PC-3 (cell line): ENCODE results near the gene LRWD1. TPM values are rescaled to one million over a fixed set of nuclear protein-coding genes. Genes with fewer than 3 reads are reported as not detected.

Experiments
- ATAC-seq: fragments of 200-7000 bp; cut with Tn5 transposase; 2 replicates; pipeline ENCODE4 v1.9.1; 2020; ENCODE audit warnings: mild to moderate bottlenecking, moderate library complexity
- BruUV-seq: library from RNA; stranded (reverse); fragments of 400-500 nt; replicated peaks from 2 replicates; lab custom pipeline; 2021; lab: Mats Ljungman, UMichigan
- CTCF ChIA-PET: fragments of 300-600 bp; sonication (Branson Sonifier 250); formaldehyde crosslinking; loops from one replicate; lab custom pipeline; 2022; ENCODE audit warnings: antibody characterized with exemption; lab: Charles Lee
- POLR2A ChIA-PET: fragments of 300-600 bp; sonication (Branson Sonifier 250); formaldehyde crosslinking; loops from one replicate; lab custom pipeline; 2022; ENCODE audit warnings: antibody characterized with exemption; ENCODE audit not compliant: unreplicated experiment; lab: Charles Lee
- DNase-seq: peaks from one replicate; pipeline ENCODE4 v3.0.0-alpha.2; 2015
- H2AFZ ChIP-seq: fragments of 300-600 bp; sonication (generic); 2 replicates; pipeline ENCODE4 v1.6.0; 2016; ENCODE audit warnings: antibody characterized with exemption, low read length
- H3F3A ChIP-seq: fragments of 300-600 bp; sonication (generic); one replicate; pipeline ENCODE4 v1.6.0; 2017; ENCODE audit warnings: antibody characterized with exemption, low read length, control low read depth, mild to moderate bottlenecking; ENCODE audit not compliant: unreplicated experiment
- H3K27ac ChIP-seq: fragments of 300-600 bp; sonication (generic); 2 replicates; pipeline ENCODE4 v1.5.1; 2016; ENCODE audit warnings: mild to moderate bottlenecking, low read length
- H3K27me3 ChIP-seq: fragments of 300-600 bp; sonication (generic); 2 replicates; pipeline ENCODE4 v1.6.1; 2016; ENCODE audit warnings: low read length, mixed read lengths
- H3K36me3 ChIP-seq: fragments of 300-600 bp; sonication (generic); 2 replicates; pipeline ENCODE4 v1.6.1; 2016; ENCODE audit warnings: low read depth, mixed run types, low read length, mixed read lengths
- H3K4me1 ChIP-seq: fragments of 300-600 bp; sonication (generic); 2 replicates; pipeline ENCODE4 v1.5.1; 2016; ENCODE audit warnings: low read length; ENCODE audit not compliant: insufficient read depth
- H3K4me2 ChIP-seq: fragments of 300-600 bp; sonication (generic); 2 replicates; pipeline ENCODE4 v1.6.0; 2016; ENCODE audit warnings: low read length
- H3K4me3 ChIP-seq: fragments of 300-600 bp; sonication (generic); 2 replicates; pipeline ENCODE4 v1.5.1; 2016; ENCODE audit warnings: mild to moderate bottlenecking, low read length, mixed read lengths
- H3K79me2 ChIP-seq: fragments of 300-600 bp; sonication (generic); 2 replicates; pipeline ENCODE4 v1.6.1; 2017; ENCODE audit warnings: low read length, mixed read lengths
- H3K9ac ChIP-seq: fragments of 300-600 bp; sonication (generic); 2 replicates; pipeline ENCODE4 v1.6.0; 2016; ENCODE audit warnings: mild to moderate bottlenecking, low read length
- H3K9me2 ChIP-seq: fragments of 300-600 bp; sonication (generic); replicated peaks from 2 replicates; pipeline ENCODE4 v1.6.1; 2016; ENCODE audit warnings: mixed run types, low read length, mixed read lengths
- H3K9me3 ChIP-seq: fragments of 300-600 bp; sonication (generic); 2 replicates; pipeline ENCODE4 v1.6.1; 2016; ENCODE audit warnings: low read length, mixed read lengths
- H4K20me1 ChIP-seq: fragments of 300-600 bp; sonication (generic); 2 replicates; pipeline ENCODE4 v1.6.1; 2016; ENCODE audit warnings: low read length, mixed read lengths
- EZH2 ChIP-seq: fragments of 300-600 bp; sonication (generic); IDR thresholded peaks from one replicate; pipeline ENCODE4 v1.6.1; 2017; ENCODE audit warnings: antibody characterized with exemption, mild to moderate bottlenecking, low read length; ENCODE audit not compliant: unreplicated experiment
- EZH2phosphoT487 ChIP-seq: fragments of 300-600 bp; sonication (generic); IDR thresholded peaks from 2 replicates; pipeline ENCODE4 v1.6.1; 2018; ENCODE audit warnings: mild to moderate bottlenecking, antibody characterized with exemption, low read length, borderline replicate concordance
- intact Hi-C: fragments of 100-400 bp; cut with micrococcal nuclease; formaldehyde crosslinking; loops from 2 replicates; pipeline ENCODE4 v1.9.0; 2023
- total RNA-seq: library from RNA; depleted of rRNA; stranded (reverse); fragments of >200 nt; gene quantifications from 2 replicates; pipeline ENCODE4 v1.2.3, GENCODE V29; 2014
- TF ChIP-seq, protein P1 (sequence below): fragments of 300-600 bp; sonication (generic); conservative IDR thresholded peaks from 2 replicates; pipeline ENCODE4 v1.5.1; 2017; ENCODE audit warnings: antibody characterized with exemption, low read depth, mild to moderate bottlenecking, low read length

LRWD1 gene
- total RNA-seq, 1 experiment from 2014 or later = 41.8 TPM

DNA sequence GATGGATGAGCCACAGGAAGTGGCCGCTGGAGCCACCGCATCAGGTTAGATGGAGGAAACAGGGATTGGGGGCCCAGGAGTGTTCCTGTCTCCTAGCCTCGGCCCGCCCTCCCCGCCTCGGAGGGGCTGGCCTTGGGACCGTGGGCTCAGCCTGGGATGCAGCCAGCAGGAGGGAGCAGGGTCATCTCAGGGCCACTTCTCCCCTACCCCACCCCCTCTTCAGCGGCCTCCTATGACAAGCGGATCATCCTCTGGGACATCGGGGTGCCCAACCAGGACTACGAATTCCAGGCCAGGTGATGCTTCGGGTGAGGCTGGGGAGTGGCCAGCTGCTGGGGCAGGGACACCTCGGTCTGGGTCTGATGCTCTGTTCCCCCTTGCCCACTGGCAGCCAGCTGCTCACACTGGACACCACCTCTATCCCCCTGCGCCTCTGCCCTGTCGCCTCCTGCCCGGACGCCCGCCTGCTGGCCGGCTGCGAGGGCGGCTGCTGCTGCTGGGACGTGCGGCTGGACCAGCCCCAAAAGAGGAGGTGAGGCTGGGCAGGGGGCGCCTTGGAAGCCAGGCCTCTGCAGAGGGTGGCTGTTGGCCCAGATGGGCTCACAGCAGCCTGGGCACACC, 4.7 kb downstream of the LRWD1 start:
- H3K4me1 ChIP-seq = peaks cover 6% of the 10 kb centered on the region; the same call in 1 of the 2 replicates
- ChIA-PET CTCF (no interaction called here), POLR2A (no interaction called here)
- no peak overlapping the region for H3K4me3 ChIP-seq
- H2AFZ ChIP-seq = no peak overlapping the region
- H3K79me2 ChIP-seq = peaks cover 12% of the 10 kb centered on the region
- no peak overlapping the region for H3K9ac ChIP-seq
- H3K9me3 ChIP-seq = no peaks in the 10 kb centered on the region
- no peak overlapping the region for H3K4me2 ChIP-seq
- BruUV-seq = no TSS peak
- ATAC-seq (no peak), DNase-seq (no peak)
- no peaks in the 10 kb centered on the region; the same call in 1 of the 2 replicates for H3K36me3 ChIP-seq
- no peaks in the 10 kb centered on the region for H3K27me3 ChIP-seq
- H3F3A ChIP-seq = no peaks in the 10 kb centered on the region
- intact Hi-C loops = no loop called here
- no peak for TF ChIP-seq EZH2
- TF ChIP-seq, protein P1, sequence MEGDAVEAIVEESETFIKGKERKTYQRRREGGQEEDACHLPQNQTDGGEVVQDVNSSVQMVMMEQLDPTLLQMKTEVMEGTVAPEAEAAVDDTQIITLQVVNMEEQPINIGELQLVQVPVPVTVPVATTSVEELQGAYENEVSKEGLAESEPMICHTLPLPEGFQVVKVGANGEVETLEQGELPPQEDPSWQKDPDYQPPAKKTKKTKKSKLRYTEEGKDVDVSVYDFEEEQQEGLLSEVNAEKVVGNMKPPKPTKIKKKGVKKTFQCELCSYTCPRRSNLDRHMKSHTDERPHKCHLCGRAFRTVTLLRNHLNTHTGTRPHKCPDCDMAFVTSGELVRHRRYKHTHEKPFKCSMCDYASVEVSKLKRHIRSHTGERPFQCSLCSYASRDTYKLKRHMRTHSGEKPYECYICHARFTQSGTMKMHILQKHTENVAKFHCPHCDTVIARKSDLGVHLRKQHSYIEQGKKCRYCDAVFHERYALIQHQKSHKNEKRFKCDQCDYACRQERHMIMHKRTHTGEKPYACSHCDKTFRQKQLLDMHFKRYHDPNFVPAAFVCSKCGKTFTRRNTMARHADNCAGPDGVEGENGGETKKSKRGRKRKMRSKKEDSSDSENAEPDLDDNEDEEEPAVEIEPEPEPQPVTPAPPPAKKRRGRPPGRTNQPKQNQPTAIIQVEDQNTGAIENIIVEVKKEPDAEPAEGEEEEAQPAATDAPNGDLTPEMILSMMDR = no peak
- no peak for TF ChIP-seq EZH2phosphoT487
- H4K20me1 ChIP-seq = no peaks in the 10 kb centered on the region
- no peaks in the 10 kb centered on the region for H3K9me2 ChIP-seq
- H3K27ac ChIP-seq = no peak overlapping the region

DNA sequence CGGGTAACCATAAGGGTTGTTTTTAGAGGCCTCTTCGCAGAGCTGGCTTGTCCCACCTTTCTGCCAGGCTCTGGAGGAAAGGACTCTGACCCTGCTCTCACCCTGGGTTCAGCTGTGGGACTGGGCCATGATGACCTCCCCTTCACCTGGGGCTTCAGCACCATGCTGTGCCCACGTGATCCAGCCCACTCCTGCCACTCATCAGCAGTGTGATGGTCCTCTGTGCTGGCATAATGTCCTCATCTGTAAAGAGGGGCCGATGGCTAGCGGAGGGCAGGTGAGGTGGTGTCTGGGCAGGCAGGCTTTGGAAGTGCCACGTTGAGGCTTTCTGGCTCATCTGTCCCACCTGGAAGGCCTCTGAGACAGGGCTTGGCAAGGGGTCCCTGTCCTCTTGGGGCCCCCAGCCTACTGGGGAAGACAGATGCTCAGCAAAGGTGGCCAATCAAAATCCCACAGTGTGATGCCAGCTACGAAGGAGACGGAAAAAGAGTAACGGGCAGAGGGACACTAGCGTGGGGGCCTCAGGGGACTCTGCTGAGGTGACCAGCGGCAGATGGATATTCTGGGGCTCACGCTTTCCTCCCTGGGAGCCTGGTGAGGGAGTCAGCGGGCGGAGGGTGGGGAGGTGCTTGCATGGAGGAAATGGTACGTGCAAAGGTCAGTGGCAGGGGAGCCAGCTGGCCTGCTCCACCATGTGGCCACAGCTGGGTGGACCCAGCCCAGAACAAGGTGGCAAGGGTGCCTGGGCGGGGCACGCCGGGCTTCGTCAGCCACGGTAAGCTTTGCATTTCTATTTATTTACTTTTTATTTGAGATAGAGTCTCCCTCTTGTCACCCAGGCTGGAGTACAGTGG, 5.4 kb downstream of the LRWD1 start:
- Histone ChIP-seq H3K27ac (no peak overlapping the region), H4K20me1 (no peaks in the 10 kb centered on the region), H3K79me2 (peaks cover 7% of the 10 kb centered on the region), H3F3A (no peaks in the 10 kb centered on the region), H3K27me3 (no peaks in the 10 kb centered on the region), H3K4me2 (no peak overlapping the region), H3K9me2 (no peaks in the 10 kb centered on the region), H3K4me1 (peaks cover 6% of the 10 kb centered on the region; the same call in 1 of the 2 replicates), H2AFZ (no peak overlapping the region), H3K9ac (no peak overlapping the region), H3K4me3 (no peak overlapping the region), H3K9me3 (no peaks in the 10 kb centered on the region), H3K36me3 (no peaks in the 10 kb centered on the region; the same call in 1 of the 2 replicates)
- POLR2A ChIA-PET = no interaction called here
- ATAC-seq (no peak), DNase-seq (no peak)
- intact Hi-C loops = no loop called here
- CTCF ChIA-PET = no interaction called here
- BruUV-seq = no TSS peak
- TF ChIP-seq EZH2 (no peak), EZH2phosphoT487 (no peak)
- TF ChIP-seq, protein P1 = no peak

DNA sequence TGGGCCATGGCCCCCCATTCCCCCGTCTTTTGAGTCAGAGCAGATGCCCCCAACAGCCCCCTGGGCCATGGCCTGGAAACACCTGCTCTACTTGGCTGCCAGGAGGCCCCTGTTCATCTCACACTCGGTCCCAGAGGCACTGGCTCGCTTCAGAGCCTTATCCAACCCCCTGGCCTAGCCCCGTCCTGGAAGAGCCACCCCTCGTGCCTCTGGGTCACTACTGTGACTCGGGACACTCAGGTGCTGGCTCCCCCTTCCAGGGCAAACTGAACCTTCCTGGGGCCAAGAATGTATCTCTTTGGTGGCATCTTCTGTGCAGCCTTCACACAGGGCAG, 7.0 kb downstream of the LRWD1 start:
- DNase-seq = no peak

More for the DNA sequence above, 7.0 kb downstream of the LRWD1 start:
- H3K9me3 ChIP-seq = no peaks in the 10 kb centered on the region
- no peaks in the 10 kb centered on the region; the same call in 1 of the 2 replicates for H3K36me3 ChIP-seq
- TF ChIP-seq EZH2phosphoT487 = no peak
- no peaks in the 10 kb centered on the region for H3K27me3 ChIP-seq
- no peak overlapping the region for H3K4me3 ChIP-seq
- no peak overlapping the region for H2AFZ ChIP-seq
- ChIA-PET CTCF (no interaction called here), POLR2A (no interaction called here)
- no peaks in the 10 kb centered on the region for H3K79me2 ChIP-seq
- H3K27ac ChIP-seq = no peak overlapping the region
- no peak overlapping the region for H3K9ac ChIP-seq
- ATAC-seq = no peak
- H3K4me1 ChIP-seq = no peaks in the 10 kb centered on the region
- intact Hi-C loops = no loop called here
- H3K4me2 ChIP-seq = no peak overlapping the region
- no peaks in the 10 kb centered on the region for H3F3A ChIP-seq
- H4K20me1 ChIP-seq = no peaks in the 10 kb centered on the region
- BruUV-seq = no TSS peak
- H3K9me2 ChIP-seq = no peaks in the 10 kb centered on the region
